Mammary epithelial cell (primary cell): ENCODE results near the gene HAND2.

Experiments used
- CTCF ChIP-seq, 2 donors: IDR thresholded peaks in 1 of 2; conservative IDR thresholded peaks in 1 of 2; 2 replicates each; pipeline ENCODE4 v1.5.1; 2011 to 2012; ENCODE audit warnings: inconsistent platforms in 2 of 2, low read length in 2 of 2, mild to moderate bottlenecking in 2 of 2, control low read depth in 1 of 2, low read depth in 1 of 2; ENCODE audit not compliant: insufficient read depth in 1 of 2; ENCODE audit errors: extremely low read depth in 1 of 2
- EZH2 ChIP-seq: IDR thresholded peaks from 2 replicates; pipeline ENCODE4 v1.6.1; 2012; ENCODE audit warnings: low read length, inconsistent platforms, borderline replicate concordance

- TF ChIP-seq CTCF (conservative IDR thresholded peaks at IDR 0.05 in 1 of 2, IDR thresholded peaks at IDR 0.05 in 1 of 2; ENCODE audit: extremely low read depth in 1 of 2, insufficient read depth in 1 of 2, low read depth in 1 of 2, low read length in 2 of 2) (no peak), EZH2 (no peak)
These were observed 37.0 kb downstream of the HAND2 start for GRCh38 chr4:173493041-173493440.
